Neural cell (in vitro differentiated cells): ENCODE results near the gene TIMM22.

ENCODE experiments used
- EP300 ChIP-seq: fragments of 450-650 bp; conservative IDR thresholded peaks from 2 replicates; pipeline ENCODE4 v1.6.1; 2014; ENCODE audit warnings: antibody characterized with exemption, mild to moderate bottlenecking, moderate library complexity; ENCODE audit not compliant: poor library complexity, severe bottlenecking
- EZH2 ChIP-seq: fragments of 200-600, 300-800 bp; shearing (Covaris generic), sonication (generic); IDR thresholded peaks from 2 replicates; pipeline ENCODE4 v1.6.1; 2014; ENCODE audit warnings: antibody characterized with exemption, low read length, borderline replicate concordance, mild to moderate bottlenecking; ENCODE audit not compliant: insufficient read depth, poor library complexity, severe bottlenecking
- MXI1 ChIP-seq: fragments of 450-650 bp; conservative IDR thresholded peaks from 2 replicates; pipeline ENCODE4 v1.6.1; 2014; ENCODE audit warnings: antibody characterized with exemption, mild to moderate bottlenecking; ENCODE audit not compliant: poor library complexity, severe bottlenecking
- POLR2AphosphoS5 ChIP-seq: IDR thresholded peaks from 2 replicates; pipeline ENCODE4 v1.6.1; 2012
- RAD21 ChIP-seq: fragments of 450-650 bp; conservative IDR thresholded peaks from 2 replicates; pipeline ENCODE4 v1.6.1; 2014; ENCODE audit warnings: antibody characterized with exemption, mild to moderate bottlenecking, moderate library complexity
- TAF1 ChIP-seq: IDR thresholded peaks from 2 replicates; pipeline ENCODE4 v1.6.1; 2012; ENCODE audit warnings: low read depth
- TF ChIP-seq, protein P1 (sequence below): fragments of 450-650 bp; IDR thresholded peaks from 2 replicates; pipeline ENCODE4 v1.5.1; 2014; ENCODE audit warnings: antibody characterized with exemption, mild to moderate bottlenecking, moderate library complexity; ENCODE audit not compliant: poor library complexity, severe bottlenecking
- TF ChIP-seq, protein P2 (sequence below): IDR thresholded peaks from 2 replicates; pipeline ENCODE4 v1.6.1; 2012; ENCODE audit warnings: borderline replicate concordance

DNA sequence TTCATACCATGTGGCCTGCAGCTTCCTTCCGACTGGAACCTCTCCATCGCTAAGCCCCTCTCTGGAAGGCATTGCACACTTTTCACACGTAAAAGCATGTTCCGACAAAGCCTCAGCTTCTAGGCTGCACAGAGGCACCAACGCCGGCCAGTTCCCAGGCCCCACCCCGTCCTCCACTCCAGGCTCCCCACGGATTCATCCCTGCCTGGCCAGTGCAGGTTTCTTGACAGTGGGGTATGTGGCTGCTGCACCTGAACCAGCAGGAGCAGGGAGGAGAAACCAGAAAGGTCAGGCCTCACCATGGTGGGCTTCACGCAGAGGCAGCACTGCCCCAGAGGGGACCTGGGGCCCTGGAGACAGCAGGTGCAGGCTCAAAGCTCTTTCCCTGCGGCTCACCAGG is 14.2 kb downstream of the TIMM22 start:
- no peak for TF ChIP-seq EP300
- TF ChIP-seq, protein P1, sequence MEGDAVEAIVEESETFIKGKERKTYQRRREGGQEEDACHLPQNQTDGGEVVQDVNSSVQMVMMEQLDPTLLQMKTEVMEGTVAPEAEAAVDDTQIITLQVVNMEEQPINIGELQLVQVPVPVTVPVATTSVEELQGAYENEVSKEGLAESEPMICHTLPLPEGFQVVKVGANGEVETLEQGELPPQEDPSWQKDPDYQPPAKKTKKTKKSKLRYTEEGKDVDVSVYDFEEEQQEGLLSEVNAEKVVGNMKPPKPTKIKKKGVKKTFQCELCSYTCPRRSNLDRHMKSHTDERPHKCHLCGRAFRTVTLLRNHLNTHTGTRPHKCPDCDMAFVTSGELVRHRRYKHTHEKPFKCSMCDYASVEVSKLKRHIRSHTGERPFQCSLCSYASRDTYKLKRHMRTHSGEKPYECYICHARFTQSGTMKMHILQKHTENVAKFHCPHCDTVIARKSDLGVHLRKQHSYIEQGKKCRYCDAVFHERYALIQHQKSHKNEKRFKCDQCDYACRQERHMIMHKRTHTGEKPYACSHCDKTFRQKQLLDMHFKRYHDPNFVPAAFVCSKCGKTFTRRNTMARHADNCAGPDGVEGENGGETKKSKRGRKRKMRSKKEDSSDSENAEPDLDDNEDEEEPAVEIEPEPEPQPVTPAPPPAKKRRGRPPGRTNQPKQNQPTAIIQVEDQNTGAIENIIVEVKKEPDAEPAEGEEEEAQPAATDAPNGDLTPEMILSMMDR: no peak
- TF ChIP-seq EZH2: no peak
- TF ChIP-seq, protein P2, sequence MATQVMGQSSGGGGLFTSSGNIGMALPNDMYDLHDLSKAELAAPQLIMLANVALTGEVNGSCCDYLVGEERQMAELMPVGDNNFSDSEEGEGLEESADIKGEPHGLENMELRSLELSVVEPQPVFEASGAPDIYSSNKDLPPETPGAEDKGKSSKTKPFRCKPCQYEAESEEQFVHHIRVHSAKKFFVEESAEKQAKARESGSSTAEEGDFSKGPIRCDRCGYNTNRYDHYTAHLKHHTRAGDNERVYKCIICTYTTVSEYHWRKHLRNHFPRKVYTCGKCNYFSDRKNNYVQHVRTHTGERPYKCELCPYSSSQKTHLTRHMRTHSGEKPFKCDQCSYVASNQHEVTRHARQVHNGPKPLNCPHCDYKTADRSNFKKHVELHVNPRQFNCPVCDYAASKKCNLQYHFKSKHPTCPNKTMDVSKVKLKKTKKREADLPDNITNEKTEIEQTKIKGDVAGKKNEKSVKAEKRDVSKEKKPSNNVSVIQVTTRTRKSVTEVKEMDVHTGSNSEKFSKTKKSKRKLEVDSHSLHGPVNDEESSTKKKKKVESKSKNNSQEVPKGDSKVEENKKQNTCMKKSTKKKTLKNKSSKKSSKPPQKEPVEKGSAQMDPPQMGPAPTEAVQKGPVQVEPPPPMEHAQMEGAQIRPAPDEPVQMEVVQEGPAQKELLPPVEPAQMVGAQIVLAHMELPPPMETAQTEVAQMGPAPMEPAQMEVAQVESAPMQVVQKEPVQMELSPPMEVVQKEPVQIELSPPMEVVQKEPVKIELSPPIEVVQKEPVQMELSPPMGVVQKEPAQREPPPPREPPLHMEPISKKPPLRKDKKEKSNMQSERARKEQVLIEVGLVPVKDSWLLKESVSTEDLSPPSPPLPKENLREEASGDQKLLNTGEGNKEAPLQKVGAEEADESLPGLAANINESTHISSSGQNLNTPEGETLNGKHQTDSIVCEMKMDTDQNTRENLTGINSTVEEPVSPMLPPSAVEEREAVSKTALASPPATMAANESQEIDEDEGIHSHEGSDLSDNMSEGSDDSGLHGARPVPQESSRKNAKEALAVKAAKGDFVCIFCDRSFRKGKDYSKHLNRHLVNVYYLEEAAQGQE: no peak
- TF ChIP-seq POLR2AphosphoS5: no peak
- no peak for TF ChIP-seq RAD21
- TF ChIP-seq TAF1: no peak
- TF ChIP-seq MXI1: no peak
